Measurements from ENCODE around the gene TRPM3. TPM values are rescaled to one million over a fixed set of nuclear protein-coding genes. Genes with fewer than 3 reads are reported as not detected.

Gene TRPM3
- total and polyA plus RNA-seq, 4 experiments from 2014 or later, result not detected

GRCh38 chr9:70964861-70965260 is 156.6 kb downstream of the TRPM3 start:
- no peak overlapping the region for H3K27ac Mint-ChIP-seq
- DNase-seq, result no peak
- H3K4me1 Mint-ChIP-seq, result no peaks in the 10 kb centered on the region
- no peak overlapping the region for H3K27ac ChIP-seq (ENCODE audit: low read depth, low read length)
- H3K27me3 ChIP-seq (ENCODE audit: insufficient read depth, low read length), result no peaks in the 10 kb centered on the region
- CTCF ChIA-PET (ENCODE audit: partially characterized antibody), result no interaction called here
- no peaks in the 10 kb centered on the region for H3K9me3 ChIP-seq (ENCODE audit: control insufficient read depth in 1 of 2, low read length in 2 of 2)
- H3K36me3 ChIP-seq (ENCODE audit: insufficient read depth, low read length), result no peaks in the 10 kb centered on the region
- H3K4me1 ChIP-seq (ENCODE audit: insufficient read depth, low read length), result no peaks in the 10 kb centered on the region
- no peak overlapping the region for H3K4me3 Mint-ChIP-seq
- POLR2A ChIA-PET (ENCODE audit: partially characterized antibody), result no interaction called here
- no peaks in the 10 kb centered on the region for H3K36me3 Mint-ChIP-seq
- H3K9me3 Mint-ChIP-seq, result peaks cover 0 to 7% (median 0%) of the 10 kb centered on the region in 8 donors
- intact Hi-C loops (cut with micrococcal nuclease), result no loop called here
- H3K27me3 Mint-ChIP-seq, result peaks cover 0 to 1% of the 10 kb centered on the region in 2 donors
- H3K4me3 ChIP-seq (ENCODE audit: low read length in 2 of 2), result no peak overlapping the region

GRCh38 chr9:70963554-70963953 is 157.9 kb downstream of the TRPM3 start:
- Histone ChIP-seq H3K27me3 (ENCODE audit: insufficient read depth, low read length) (no peaks in the 10 kb centered on the region), H3K4me3 (ENCODE audit: low read length in 2 of 2) (no peak overlapping the region), H3K27ac (ENCODE audit: low read depth, low read length) (no peak overlapping the region), H3K9me3 (ENCODE audit: control insufficient read depth in 1 of 2, low read length in 2 of 2) (no peaks in the 10 kb centered on the region), H3K36me3 (ENCODE audit: insufficient read depth, low read length) (no peaks in the 10 kb centered on the region), H3K4me1 (ENCODE audit: insufficient read depth, low read length) (no peaks in the 10 kb centered on the region)
- CTCF ChIA-PET (ENCODE audit: partially characterized antibody), result no interaction called here
- POLR2A ChIA-PET (ENCODE audit: partially characterized antibody), result no interaction called here
- H3K4me1 Mint-ChIP-seq, result no peaks in the 10 kb centered on the region
- peaks cover 0 to 1% of the 10 kb centered on the region in 2 donors for H3K27me3 Mint-ChIP-seq
- H3K36me3 Mint-ChIP-seq, result no peaks in the 10 kb centered on the region
- no peak overlapping the region for H3K4me3 Mint-ChIP-seq
- intact Hi-C loops (cut with micrococcal nuclease), result no loop called here
- no peak for DNase-seq
- peaks cover 0 to 7% (median 0%) of the 10 kb centered on the region in 8 donors for H3K9me3 Mint-ChIP-seq
- no peak overlapping the region for H3K27ac Mint-ChIP-seq

DNA sequence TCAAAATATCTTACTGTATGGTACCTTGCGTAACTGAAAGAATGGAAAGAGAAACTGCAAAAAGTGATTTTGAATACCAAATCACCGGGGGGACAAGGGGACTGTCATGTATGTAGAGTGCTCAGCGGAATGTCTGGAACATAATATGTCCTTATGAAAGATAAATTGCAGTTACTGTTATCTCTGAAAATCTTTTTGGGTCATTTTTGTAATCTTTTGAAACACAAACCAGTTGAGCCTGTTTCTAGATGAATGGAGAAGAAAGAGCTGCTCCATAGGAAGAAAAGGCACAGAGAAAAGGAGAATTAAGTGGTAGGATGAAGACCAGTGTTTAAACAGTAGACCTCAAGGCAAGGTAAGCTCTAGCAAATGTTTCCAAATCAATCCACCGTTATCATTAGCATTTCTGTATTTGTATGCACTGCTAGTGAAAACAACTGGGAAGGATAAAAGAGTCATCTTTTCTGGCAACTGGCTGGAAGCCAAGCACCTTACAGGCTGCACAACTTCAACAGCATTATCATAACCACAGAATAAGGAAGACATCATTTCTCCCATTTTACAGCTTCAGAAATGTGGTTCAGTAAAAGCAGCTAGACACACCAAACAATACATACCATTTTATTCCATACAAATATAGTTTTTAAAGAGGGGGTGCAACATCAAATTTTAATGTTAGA is 158.5 kb downstream of the TRPM3 start:
- DNase-seq, result no peak
- H3K4me3 Mint-ChIP-seq, result no peak overlapping the region
- no peaks in the 10 kb centered on the region for H3K36me3 Mint-ChIP-seq
- no peak overlapping the region for H3K27ac Mint-ChIP-seq
- peaks cover 0 to 7% (median under 1%) of the 10 kb centered on the region in 8 donors for H3K9me3 Mint-ChIP-seq
- CTCF ChIA-PET (ENCODE audit: partially characterized antibody), result no interaction called here
- Histone ChIP-seq H3K27me3 (ENCODE audit: insufficient read depth, low read length) (no peaks in the 10 kb centered on the region), H3K27ac (ENCODE audit: low read depth, low read length) (no peak overlapping the region), H3K9me3 (ENCODE audit: control insufficient read depth in 1 of 2, low read length in 2 of 2) (no peaks in the 10 kb centered on the region), H3K36me3 (ENCODE audit: insufficient read depth, low read length) (no peaks in the 10 kb centered on the region), H3K4me1 (ENCODE audit: insufficient read depth, low read length) (no peaks in the 10 kb centered on the region), H3K4me3 (ENCODE audit: low read length in 2 of 2) (no peak overlapping the region)
- no peaks in the 10 kb centered on the region for H3K4me1 Mint-ChIP-seq
- POLR2A ChIA-PET (ENCODE audit: partially characterized antibody), result no interaction called here
- H3K27me3 Mint-ChIP-seq, result peaks cover 0 to 1% of the 10 kb centered on the region in 2 donors
- intact Hi-C loops (cut with micrococcal nuclease), result no loop called here

DNA sequence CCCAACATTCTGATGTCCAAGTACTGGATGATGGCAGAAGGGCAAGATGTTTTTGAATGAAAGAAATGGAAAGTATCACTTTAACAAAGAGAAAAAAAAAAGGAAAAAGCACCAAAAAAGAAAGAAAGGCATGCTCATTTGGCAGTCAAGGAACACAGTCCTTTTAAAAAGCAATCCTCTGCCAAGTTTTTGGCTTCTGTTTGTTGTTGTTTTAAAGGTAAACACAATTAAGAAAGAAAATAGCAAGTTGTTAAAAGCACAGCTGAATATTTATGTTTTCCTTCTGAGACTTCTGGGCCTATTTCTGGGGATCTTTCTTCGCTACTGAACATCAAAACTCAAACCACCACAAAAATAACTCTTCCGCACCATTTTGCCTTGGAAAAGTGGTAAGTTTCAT is 162.1 kb downstream of the TRPM3 start:
- H3K36me3 Mint-ChIP-seq, result no peaks in the 10 kb centered on the region
- intact Hi-C loops (cut with micrococcal nuclease), result no loop called here
- H3K27me3 Mint-ChIP-seq, result peaks cover 0 to 1% of the 10 kb centered on the region in 2 donors
- Histone ChIP-seq H3K27me3 (ENCODE audit: insufficient read depth, low read length) (no peaks in the 10 kb centered on the region), H3K27ac (ENCODE audit: low read depth, low read length) (no peak overlapping the region), H3K4me1 (ENCODE audit: insufficient read depth, low read length) (no peaks in the 10 kb centered on the region), H3K4me3 (ENCODE audit: low read length in 2 of 2) (no peak overlapping the region), H3K36me3 (ENCODE audit: insufficient read depth, low read length) (no peaks in the 10 kb centered on the region), H3K9me3 (ENCODE audit: control insufficient read depth in 1 of 2, low read length in 2 of 2) (no peaks in the 10 kb centered on the region)
- ChIA-PET CTCF (ENCODE audit: partially characterized antibody) (no interaction called here), POLR2A (ENCODE audit: partially characterized antibody) (no interaction called here)
- peaks cover 0 to 5% (median under 1%) of the 10 kb centered on the region in 8 donors for H3K9me3 Mint-ChIP-seq
- H3K4me1 Mint-ChIP-seq, result no peaks in the 10 kb centered on the region
- no peak overlapping the region for H3K4me3 Mint-ChIP-seq
- no peak for DNase-seq
- no peak overlapping the region for H3K27ac Mint-ChIP-seq

GRCh38 chr9:70954596-70955143 is 166.8 kb downstream of the TRPM3 start:
- Histone ChIP-seq H3K4me3 (ENCODE audit: low read length in 2 of 2) (no peak overlapping the region), H3K4me1 (ENCODE audit: insufficient read depth, low read length) (no peaks in the 10 kb centered on the region), H3K9me3 (ENCODE audit: control insufficient read depth in 1 of 2, low read length in 2 of 2) (no peaks in the 10 kb centered on the region), H3K36me3 (ENCODE audit: insufficient read depth, low read length) (no peaks in the 10 kb centered on the region), H3K27me3 (ENCODE audit: insufficient read depth, low read length) (no peaks in the 10 kb centered on the region), H3K27ac (ENCODE audit: low read depth, low read length) (no peak overlapping the region)
- no peaks in the 10 kb centered on the region for H3K4me1 Mint-ChIP-seq
- H3K27ac Mint-ChIP-seq, result no peak overlapping the region
- peaks cover 0 to 2% of the 10 kb centered on the region in 2 donors for H3K27me3 Mint-ChIP-seq
- CTCF ChIA-PET (ENCODE audit: partially characterized antibody), result no interaction called here
- peaks cover 0 to 4% (median 0%) of the 10 kb centered on the region in 8 donors for H3K9me3 Mint-ChIP-seq
- H3K4me3 Mint-ChIP-seq, result no peak overlapping the region
- no peak for DNase-seq
- intact Hi-C loops (cut with micrococcal nuclease), result no loop called here
- no peaks in the 10 kb centered on the region for H3K36me3 Mint-ChIP-seq
- POLR2A ChIA-PET (ENCODE audit: partially characterized antibody), result no interaction called here

- no peaks in the 10 kb centered on the region for H3K9me3 ChIP-seq (ENCODE audit: control insufficient read depth in 1 of 2, low read length in 2 of 2)
- no peaks in the 10 kb centered on the region for H3K4me1 ChIP-seq (ENCODE audit: insufficient read depth, low read length)
- no peaks in the 10 kb centered on the region for H3K27me3 ChIP-seq (ENCODE audit: insufficient read depth, low read length)
- Mint-ChIP-seq H3K4me3 (no peak overlapping the region), H3K9me3 (peaks cover 0 to 3% (median 0%) of the 10 kb centered on the region in 8 donors), H3K36me3 (no peaks in the 10 kb centered on the region), H3K4me1 (no peaks in the 10 kb centered on the region), H3K27ac (no peak overlapping the region), H3K27me3 (peaks cover 0 to 2% of the 10 kb centered on the region in 2 donors)
- intact Hi-C loops (cut with micrococcal nuclease), result no loop called here
- DNase-seq, result no peak
- H3K27ac ChIP-seq (ENCODE audit: low read depth, low read length), result no peak overlapping the region
- ChIA-PET POLR2A (ENCODE audit: partially characterized antibody) (no interaction called here), CTCF (ENCODE audit: partially characterized antibody) (no interaction called here)
- H3K4me3 ChIP-seq (ENCODE audit: low read length in 2 of 2), result no peak overlapping the region
- no peaks in the 10 kb centered on the region for H3K36me3 ChIP-seq (ENCODE audit: insufficient read depth, low read length)
Observed at GRCh38 chr9:70954126-70954525, 167.3 kb downstream of the TRPM3 start.

DNA sequence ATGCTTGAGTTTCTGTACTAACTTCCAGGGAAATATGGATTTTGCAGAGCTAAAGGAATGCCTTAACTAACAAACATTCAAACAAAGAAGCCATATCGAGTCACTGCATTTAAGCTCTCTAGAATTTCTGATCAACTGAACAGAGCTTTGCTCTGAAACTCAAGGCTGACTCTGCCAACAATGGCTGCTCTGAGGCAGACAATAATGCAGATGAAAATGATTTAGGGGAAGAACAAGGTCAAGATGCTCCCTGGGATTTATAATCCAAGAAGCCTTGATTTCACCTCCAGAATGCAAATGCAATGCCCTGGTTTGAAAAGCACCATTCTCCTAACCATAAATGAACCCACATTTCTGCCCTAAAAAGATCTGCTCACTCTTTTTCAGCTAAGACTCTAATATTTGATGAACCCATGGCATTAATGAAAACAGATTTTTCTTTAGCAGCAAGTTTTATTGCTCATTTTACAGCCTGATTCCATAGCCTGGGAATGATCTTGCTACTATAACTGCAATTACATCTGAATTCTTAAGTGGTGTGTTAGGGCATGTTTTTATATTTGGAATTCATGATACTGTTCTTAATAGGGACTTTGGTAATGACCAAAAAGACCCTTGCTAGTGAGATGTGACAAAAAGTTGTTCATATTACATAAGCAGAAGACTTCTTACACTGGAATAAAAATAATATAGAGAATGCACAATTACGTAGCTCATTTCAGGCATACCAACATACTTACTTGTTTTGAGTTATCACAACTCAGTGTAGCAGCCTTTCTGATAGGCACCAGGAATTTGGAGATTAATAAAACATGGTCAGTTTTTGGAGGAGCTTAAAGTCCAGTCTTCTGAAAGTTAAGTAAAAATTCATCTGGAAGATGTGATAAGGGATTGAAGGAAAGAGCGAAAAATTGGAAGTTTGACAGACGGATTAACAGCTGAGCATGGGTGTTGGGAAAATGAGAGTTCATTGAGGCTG is 169.4 kb downstream of the TRPM3 start:
- no peak overlapping the region for H3K4me3 ChIP-seq (ENCODE audit: low read length in 2 of 2)
- H3K27me3 ChIP-seq (ENCODE audit: insufficient read depth, low read length), result no peaks in the 10 kb centered on the region
- Mint-ChIP-seq H3K4me3 (no peak overlapping the region), H3K9me3 (peaks cover 0 to 2% (median 0%) of the 10 kb centered on the region in 8 donors), H3K36me3 (no peaks in the 10 kb centered on the region), H3K27me3 (peaks cover 0 to 2% of the 10 kb centered on the region in 2 donors), H3K4me1 (no peaks in the 10 kb centered on the region), H3K27ac (no peak overlapping the region)
- H3K36me3 ChIP-seq (ENCODE audit: insufficient read depth, low read length), result no peaks in the 10 kb centered on the region
- H3K27ac ChIP-seq (ENCODE audit: low read depth, low read length), result no peak overlapping the region
- no peak for DNase-seq
- intact Hi-C loops (cut with micrococcal nuclease), result no loop called here
- no peaks in the 10 kb centered on the region for H3K9me3 ChIP-seq (ENCODE audit: control insufficient read depth in 1 of 2, low read length in 2 of 2)
- no peaks in the 10 kb centered on the region for H3K4me1 ChIP-seq (ENCODE audit: insufficient read depth, low read length)
- ChIA-PET CTCF (ENCODE audit: partially characterized antibody) (no interaction called here), POLR2A (ENCODE audit: partially characterized antibody) (no interaction called here)
